ENCODE data around the gene ECE1.
"Not testable (repeated sequence)": the region's sequence is repeated elsewhere in the genome, so short reads cannot be mapped to it uniquely, and the experiment has no call there.

Gene ECE1

DNA sequence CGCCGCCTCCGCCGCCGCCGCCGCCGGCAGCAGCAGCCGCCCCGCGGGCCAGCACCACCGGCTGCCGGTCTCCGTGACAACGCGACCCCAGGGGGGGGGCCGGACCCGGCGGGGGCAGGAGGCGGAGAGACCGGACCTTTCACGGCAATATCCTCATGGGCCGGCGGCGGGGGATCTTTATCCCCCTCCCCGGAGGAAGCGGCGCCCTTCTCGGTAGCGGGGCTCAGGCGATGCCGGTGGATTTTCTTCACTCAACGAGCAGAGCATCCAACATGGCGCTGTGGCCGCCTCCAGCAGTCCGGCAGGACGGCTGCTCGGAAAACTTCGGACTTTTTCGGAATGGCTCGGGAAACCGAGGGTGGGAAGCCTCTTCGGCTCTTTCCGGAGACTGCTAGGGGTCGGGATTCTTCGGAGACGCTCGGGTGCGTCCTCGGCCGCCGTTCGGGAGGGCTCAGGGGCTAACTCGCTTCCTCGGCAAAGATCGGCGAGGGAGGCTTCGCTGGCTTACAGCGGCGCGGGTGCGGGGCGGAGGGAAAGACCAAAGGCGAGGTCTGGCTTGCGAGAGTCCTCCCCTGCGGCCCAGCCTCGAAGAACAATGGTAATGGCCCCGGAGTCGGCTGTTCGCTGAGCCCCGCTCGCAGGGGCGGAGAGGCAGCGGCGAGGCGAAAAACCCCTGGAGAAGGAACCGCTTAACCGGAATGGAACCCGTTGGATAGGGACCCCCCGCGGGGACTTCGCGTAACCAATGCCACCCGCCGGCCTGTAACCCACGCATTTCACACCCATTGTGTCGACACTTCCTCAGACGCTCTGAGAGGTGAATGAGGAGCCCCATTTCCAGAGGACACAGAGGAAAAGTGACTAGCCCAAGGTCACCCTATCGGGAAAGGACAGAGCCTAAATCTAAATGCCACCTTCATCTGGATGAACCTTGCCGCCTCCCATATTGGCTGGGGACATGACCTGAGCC, 113.4 kb downstream of the ECE1 start, which contains the start of gene EIF4G3:
Gene EIF4G3 (minus strand): TSS at position 312 of the 970 bp plus-strand sequence. CDS start 174,155 bp downstream, outside the sequence.
- peak; percentile 94 for DNase-seq (ENCODE audit: low read depth, low spot score)
- peaks cover 2% of the 10 kb centered on the region for H3K4me1 ChIP-seq (ENCODE audit: insufficient read depth, insufficient read length)
- H3K36me3 ChIP-seq (ENCODE audit: insufficient read depth, insufficient read length, low read length), result no peaks in the 10 kb centered on the region
- H3K9ac ChIP-seq (ENCODE audit: insufficient read length, low read depth), result peak within 1 kb of the TSS; percentile 83
- H3K9me3 ChIP-seq (ENCODE audit: insufficient read depth, low read length), result no peaks in the 10 kb centered on the region
- peak within 1 kb of the TSS; percentile 62 for H3K4me3 ChIP-seq (ENCODE audit: insufficient read length, low read depth)
- TF ChIP-seq SUZ12 (IDR thresholded peaks at IDR 0.05; ENCODE audit: extremely low read depth, insufficient read depth, insufficient read length) (no peak), YY1 (IDR thresholded peaks at IDR 0.05; ENCODE audit: insufficient read depth, insufficient read length) (peak; percentile 51)
- H3K27me3 ChIP-seq (ENCODE audit: insufficient read depth, insufficient read length), result no peaks in the 10 kb centered on the region

DNA sequence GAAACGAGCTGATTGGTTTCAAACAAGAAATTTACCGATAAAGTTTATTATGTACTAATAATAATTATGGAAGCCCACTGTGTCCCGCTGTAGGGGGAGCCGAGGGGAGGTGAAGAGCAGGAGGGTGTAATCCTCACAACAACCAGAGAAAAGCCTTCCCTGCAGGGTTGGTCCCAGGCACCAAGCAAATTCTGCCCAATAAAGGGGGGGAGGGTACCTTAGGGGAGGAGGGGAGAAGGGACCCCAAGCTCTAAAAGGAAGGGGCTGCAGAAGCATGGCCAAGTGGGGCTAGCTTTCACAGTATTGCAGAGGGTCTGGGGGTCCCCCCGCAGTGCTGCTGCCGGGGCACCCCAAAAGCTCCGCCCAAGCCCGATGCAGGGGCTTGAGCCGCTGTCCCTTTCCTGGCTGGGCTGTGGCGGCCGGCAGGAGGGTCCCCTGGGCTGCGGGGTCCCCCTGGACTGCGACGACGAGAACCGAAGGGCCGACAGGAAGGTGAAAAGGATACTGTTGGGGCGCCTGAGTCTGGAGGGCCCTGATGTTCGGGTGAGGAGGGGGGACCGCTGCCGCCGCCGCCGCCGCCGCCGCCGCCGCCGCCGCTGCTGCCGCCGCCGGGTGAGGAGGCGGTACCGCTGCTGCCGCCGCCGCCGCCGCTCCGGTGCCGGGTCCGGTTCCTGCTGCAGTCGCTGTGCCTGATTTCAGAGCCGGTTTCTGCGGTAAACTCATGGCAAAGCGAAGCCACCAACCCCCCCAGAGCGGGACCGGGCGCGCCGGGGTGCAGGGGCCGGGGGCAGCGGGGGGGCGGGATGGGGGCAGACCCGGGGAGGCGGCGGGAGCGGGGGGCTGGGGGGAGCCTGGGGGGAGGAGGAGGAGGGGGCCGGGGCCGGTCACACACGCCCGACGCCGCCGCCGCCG, 114.3 kb downstream of the ECE1 start:
- peak overlapping the region; percentile 83 for H3K9ac ChIP-seq (ENCODE audit: insufficient read length, low read depth)
- no peaks in the 10 kb centered on the region for H3K9me3 ChIP-seq (ENCODE audit: insufficient read depth, low read length)
- H3K4me3 ChIP-seq (ENCODE audit: insufficient read length, low read depth), result peak overlapping the region; percentile 62
- no peaks in the 10 kb centered on the region for H3K27me3 ChIP-seq (ENCODE audit: insufficient read depth, insufficient read length)
- no peaks in the 10 kb centered on the region for H3K36me3 ChIP-seq (ENCODE audit: insufficient read depth, insufficient read length, low read length)
- peaks cover 2% of the 10 kb centered on the region for H3K4me1 ChIP-seq (ENCODE audit: insufficient read depth, insufficient read length)
- no peak for DNase-seq (ENCODE audit: low read depth, low spot score)
- TF ChIP-seq SUZ12 (IDR thresholded peaks at IDR 0.05; ENCODE audit: extremely low read depth, insufficient read depth, insufficient read length) (no peak), YY1 (IDR thresholded peaks at IDR 0.05; ENCODE audit: insufficient read depth, insufficient read length) (no peak), ZNF274 (IDR thresholded peaks at IDR 0.05; ENCODE audit: low read depth, low read length) (no peak)

DNA sequence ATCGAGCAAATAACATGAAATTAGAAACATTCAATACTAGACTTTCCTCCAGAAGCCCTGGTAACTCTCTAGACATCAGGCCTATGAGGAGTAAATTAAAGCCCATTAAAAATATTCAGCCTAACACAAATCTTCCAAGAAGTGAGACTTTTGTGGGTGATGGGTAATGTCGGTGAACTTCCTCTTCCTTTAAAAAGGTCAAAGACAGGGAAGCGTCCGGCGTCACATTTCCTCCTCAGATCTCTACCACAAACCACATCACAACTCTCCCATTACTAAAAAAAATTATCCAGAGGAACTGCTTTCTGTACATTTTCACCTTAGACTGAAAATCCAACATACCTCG, 115.0 kb downstream of the ECE1 start:
- Histone ChIP-seq H3K4me1 (ENCODE audit: insufficient read depth, insufficient read length) (peaks cover 2% of the 10 kb centered on the region), H3K4me3 (ENCODE audit: insufficient read length, low read depth) (peak overlapping the region; percentile 62), H3K9ac (ENCODE audit: insufficient read length, low read depth) (peak overlapping the region; percentile 83), H3K27me3 (ENCODE audit: insufficient read depth, insufficient read length) (no peaks in the 10 kb centered on the region), H3K9me3 (ENCODE audit: insufficient read depth, low read length) (no peaks in the 10 kb centered on the region), H3K36me3 (ENCODE audit: insufficient read depth, insufficient read length, low read length) (no peaks in the 10 kb centered on the region)
- TF ChIP-seq ZNF274 (IDR thresholded peaks at IDR 0.05; ENCODE audit: low read depth, low read length), result no peak
- TF ChIP-seq YY1 (IDR thresholded peaks at IDR 0.05; ENCODE audit: insufficient read depth, insufficient read length), result no peak
- no peak for TF ChIP-seq SUZ12 (IDR thresholded peaks at IDR 0.05; ENCODE audit: extremely low read depth, insufficient read depth, insufficient read length)
- no peak for DNase-seq (ENCODE audit: low read depth, low spot score)

GRCh38 chr1:21174654-21175323, 115.5 kb downstream of the ECE1 start:
- H3K4me3 ChIP-seq (ENCODE audit: insufficient read length, low read depth), result peak overlapping the region; percentile 62
- DNase-seq (ENCODE audit: low read depth, low spot score), result no peak
- no peaks in the 10 kb centered on the region for H3K27me3 ChIP-seq (ENCODE audit: insufficient read depth, insufficient read length)
- peaks cover under 1% of the 10 kb centered on the region for H3K36me3 ChIP-seq (ENCODE audit: insufficient read depth, insufficient read length, low read length)
- no peak for TF ChIP-seq YY1 (IDR thresholded peaks at IDR 0.05; ENCODE audit: insufficient read depth, insufficient read length)
- no peak for TF ChIP-seq ZNF274 (IDR thresholded peaks at IDR 0.05; ENCODE audit: low read depth, low read length)
- TF ChIP-seq SUZ12 (IDR thresholded peaks at IDR 0.05; ENCODE audit: extremely low read depth, insufficient read depth, insufficient read length), result no peak
- peaks cover 2% of the 10 kb centered on the region for H3K4me1 ChIP-seq (ENCODE audit: insufficient read depth, insufficient read length)
- peak overlapping the region; percentile 83 for H3K9ac ChIP-seq (ENCODE audit: insufficient read length, low read depth)
- no peaks in the 10 kb centered on the region for H3K9me3 ChIP-seq (ENCODE audit: insufficient read depth, low read length)

DNA sequence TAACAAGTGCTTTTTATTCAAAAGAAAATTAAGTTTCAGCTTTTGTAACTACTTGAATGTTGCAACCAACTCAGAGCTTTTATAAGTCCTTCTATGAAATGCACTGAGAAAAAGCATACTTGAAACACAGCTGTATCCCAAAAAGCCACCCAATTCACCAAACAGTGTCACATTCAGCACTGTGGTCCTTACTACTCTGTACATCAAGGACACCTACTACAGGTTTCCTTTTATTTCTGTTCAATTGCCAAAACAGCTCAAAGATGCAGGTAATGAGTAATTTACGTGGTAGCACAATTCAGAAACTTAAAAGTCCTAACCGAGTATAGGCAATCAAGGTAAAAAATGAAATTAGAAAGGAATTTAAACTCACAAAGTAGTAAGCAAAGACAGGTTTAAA, 116.0 kb downstream of the ECE1 start:
- H3K36me3 ChIP-seq (ENCODE audit: insufficient read depth, insufficient read length, low read length), result peaks cover 5% of the 10 kb centered on the region
- peak overlapping the region; percentile 28 for H3K9ac ChIP-seq (ENCODE audit: insufficient read length, low read depth)
- H3K9me3 ChIP-seq (ENCODE audit: insufficient read depth, low read length), result no peaks in the 10 kb centered on the region
- no peak for DNase-seq (ENCODE audit: low read depth, low spot score)
- H3K4me1 ChIP-seq (ENCODE audit: insufficient read depth, insufficient read length), result peaks cover 2% of the 10 kb centered on the region
- H3K27me3 ChIP-seq (ENCODE audit: insufficient read depth, insufficient read length), result no peaks in the 10 kb centered on the region
- peak overlapping the region; percentile 62 for H3K4me3 ChIP-seq (ENCODE audit: insufficient read length, low read depth)
- no peak for TF ChIP-seq YY1 (IDR thresholded peaks at IDR 0.05; ENCODE audit: insufficient read depth, insufficient read length)
- TF ChIP-seq SUZ12 (IDR thresholded peaks at IDR 0.05; ENCODE audit: extremely low read depth, insufficient read depth, insufficient read length), result no peak
- TF ChIP-seq ZNF274 (IDR thresholded peaks at IDR 0.05; ENCODE audit: low read depth, low read length), result no peak

DNA sequence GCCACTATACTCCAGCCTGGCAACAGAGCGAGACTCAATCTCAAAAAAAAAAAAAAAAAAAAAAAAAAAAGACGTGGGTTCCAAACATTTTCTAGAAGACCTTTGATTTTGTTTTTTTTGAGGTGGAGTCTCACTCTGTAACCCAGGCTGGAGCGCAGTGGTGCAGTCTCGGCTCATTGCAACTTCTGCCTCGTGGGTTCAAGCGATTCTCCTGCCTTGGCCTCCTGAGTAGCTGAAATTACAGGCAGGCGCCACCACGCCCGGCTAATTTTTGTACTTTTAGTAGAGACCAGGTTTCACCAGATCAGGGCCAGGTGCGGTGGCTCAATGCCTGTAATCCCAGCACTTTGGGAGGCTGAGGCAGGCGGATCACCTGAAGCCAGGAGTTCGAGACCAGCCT, 117.2 kb downstream of the ECE1 start:
- not testable (repeated sequence) for H3K9me3 ChIP-seq (ENCODE audit: insufficient read depth, low read length); DNase-seq (ENCODE audit: low read depth, low spot score); H3K9ac ChIP-seq (ENCODE audit: insufficient read length, low read depth); H3K4me1 ChIP-seq (ENCODE audit: insufficient read depth, insufficient read length); H3K4me3 ChIP-seq (ENCODE audit: insufficient read length, low read depth); H3K27me3 ChIP-seq (ENCODE audit: insufficient read depth, insufficient read length); H3K36me3 ChIP-seq (ENCODE audit: insufficient read depth, insufficient read length, low read length)

DNA sequence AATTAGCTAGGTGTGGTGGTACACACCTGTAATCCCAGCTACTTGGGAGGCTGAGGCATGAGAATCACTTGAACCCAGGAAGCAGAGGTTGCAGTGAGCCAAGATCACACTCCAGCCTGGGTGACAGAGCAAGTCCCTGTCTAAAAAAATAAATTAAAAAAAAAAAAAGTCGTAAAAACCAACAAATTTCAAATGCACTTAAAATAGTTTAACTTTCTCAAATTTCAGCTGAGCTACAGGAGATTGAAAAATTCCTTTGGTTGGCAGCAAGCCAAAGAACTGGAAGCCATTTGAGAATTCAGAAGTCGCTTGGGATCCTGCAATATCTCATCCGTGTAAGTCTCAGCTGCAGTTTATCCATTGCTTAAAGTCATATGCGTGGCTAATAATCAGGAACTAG, 119.4 kb downstream of the ECE1 start:
- not testable (repeated sequence) for H3K9me3 ChIP-seq (ENCODE audit: insufficient read depth, low read length); H3K4me1 ChIP-seq (ENCODE audit: insufficient read depth, insufficient read length); H3K9ac ChIP-seq (ENCODE audit: insufficient read length, low read depth); H3K27me3 ChIP-seq (ENCODE audit: insufficient read depth, insufficient read length); DNase-seq (ENCODE audit: low read depth, low spot score); H3K4me3 ChIP-seq (ENCODE audit: insufficient read length, low read depth)
- H3K36me3 ChIP-seq (ENCODE audit: insufficient read depth, insufficient read length, low read length), result peaks cover 20% of the 10 kb centered on the region

All from NT2/D1 (cell line).